A673 (cell line): Measurements from ENCODE around the gene KCNE4.

Source experiments
- CTCF ChIP-seq: fragments of 300-800, 200-600 bp; sonication (generic); conservative IDR thresholded peaks from 2 replicates; pipeline ENCODE4 v1.5.1; 2017; ENCODE audit warnings: low read depth, mild to moderate bottlenecking, antibody characterized with exemption, low read length, moderate library complexity, mixed read lengths
- EZH2 ChIP-seq: fragments of 200-600 bp; sonication (generic); IDR thresholded peaks from 2 replicates; pipeline ENCODE4 v1.6.1; 2017; ENCODE audit warnings: borderline replicate concordance, low read depth, mild to moderate bottlenecking, mixed read lengths, antibody characterized with exemption, low read length; ENCODE audit not compliant: poor library complexity, severe bottlenecking

GRCh38 chr2:223040527-223040926 is 11.5 kb upstream of the KCNE4 start:
- no peak for TF ChIP-seq CTCF
- TF ChIP-seq EZH2: no peak
